Hippocampal formation (tissue), 2 donors: ENCODE measurements around the gene ZNF660.
"Not testable (repeated sequence)": the region's sequence is repeated elsewhere in the genome, so short reads cannot be mapped to it uniquely, and the experiment has no call there.

ENCODE experiments used
- DNase-seq, 2 donors: peaks; one replicate each; lab custom pipeline; 2025; lab: John Stamatoyannopoulos, UW

Gene ZNF660

GRCh38 chr3:44584646-44585501 is at the start of gene ZNF660:
Gene ZNF660 (plus strand): TSS chr3:44584964. CDS start chr3:44594194, 9,230 bp downstream.
- peak; percentile 58 to 66 for DNase-seq

GRCh38 chr3:44535364-44535763 is 49.4 kb upstream of the ZNF660 start:
- no peak for DNase-seq

- not testable (repeated sequence) for DNase-seq
Observed at GRCh38 chr3:44544811-44545210, 40.0 kb upstream of the ZNF660 start.

GRCh38 chr3:44554626-44555592 is 29.9 kb upstream of the ZNF660 start, which contains the start of gene ZKSCAN7:
Gene ZKSCAN7 (plus strand): TSS chr3:44555193. CDS start chr3:44557048, 1,855 bp downstream.
- DNase-seq = peak; percentile 4 to 37

- no peak for DNase-seq
Observed at GRCh38 chr3:44555723-44556122, 29.0 kb upstream of the ZNF660 start.

- no peak for DNase-seq
Observed at GRCh38 chr3:44557074-44557473, 27.7 kb upstream of the ZNF660 start.

GRCh38 chr3:44561076-44561475 is 23.7 kb upstream of the ZNF660 start:
- no peak for DNase-seq

DNA sequence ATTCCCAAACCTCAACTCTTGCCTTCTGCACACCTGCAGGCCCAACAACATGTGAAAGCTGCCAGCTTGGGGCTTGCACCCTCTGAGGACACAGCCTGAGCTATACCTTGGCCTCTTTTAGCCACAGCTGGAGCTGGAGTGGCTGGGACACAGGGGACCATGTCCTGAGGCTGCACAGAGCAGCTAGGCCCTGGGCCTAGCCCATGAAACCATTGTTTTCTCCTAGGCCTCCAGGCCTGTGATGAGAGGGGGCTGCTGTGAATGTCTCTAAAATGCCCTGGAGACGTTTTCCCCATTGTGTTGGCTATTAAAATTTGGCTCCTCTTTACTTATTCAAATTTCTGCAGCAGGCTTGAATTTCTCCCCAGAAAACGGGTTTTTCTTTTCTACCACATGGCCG is 22.6 kb upstream of the ZNF660 start:
- DNase-seq = no peak

DNA sequence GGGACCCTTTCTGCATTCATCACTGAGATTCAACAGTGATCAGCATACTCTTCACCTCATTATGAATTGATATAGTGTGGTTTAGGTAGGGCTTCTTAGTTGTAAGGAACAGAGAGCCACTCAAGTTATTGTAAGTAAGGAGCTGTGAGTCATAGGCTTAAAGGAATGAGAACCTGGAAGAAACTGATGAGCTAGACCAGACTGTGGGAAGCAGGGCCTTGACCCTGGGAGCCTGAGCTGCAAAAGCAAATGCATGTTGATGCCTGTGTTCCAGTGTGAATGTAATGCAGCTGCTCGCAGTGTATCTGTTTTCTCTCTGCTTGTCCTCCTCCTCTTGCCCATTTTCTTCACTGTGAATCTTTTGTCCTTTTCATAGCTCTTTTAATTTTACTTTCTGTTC is 16.2 kb upstream of the ZNF660 start:
- no peak for DNase-seq

- DNase-seq = no peak
Observed at GRCh38 chr3:44571024-44571423, 13.7 kb upstream of the ZNF660 start.

GRCh38 chr3:44576613-44577012 is 8.2 kb upstream of the ZNF660 start:
- DNase-seq = no peak

DNA sequence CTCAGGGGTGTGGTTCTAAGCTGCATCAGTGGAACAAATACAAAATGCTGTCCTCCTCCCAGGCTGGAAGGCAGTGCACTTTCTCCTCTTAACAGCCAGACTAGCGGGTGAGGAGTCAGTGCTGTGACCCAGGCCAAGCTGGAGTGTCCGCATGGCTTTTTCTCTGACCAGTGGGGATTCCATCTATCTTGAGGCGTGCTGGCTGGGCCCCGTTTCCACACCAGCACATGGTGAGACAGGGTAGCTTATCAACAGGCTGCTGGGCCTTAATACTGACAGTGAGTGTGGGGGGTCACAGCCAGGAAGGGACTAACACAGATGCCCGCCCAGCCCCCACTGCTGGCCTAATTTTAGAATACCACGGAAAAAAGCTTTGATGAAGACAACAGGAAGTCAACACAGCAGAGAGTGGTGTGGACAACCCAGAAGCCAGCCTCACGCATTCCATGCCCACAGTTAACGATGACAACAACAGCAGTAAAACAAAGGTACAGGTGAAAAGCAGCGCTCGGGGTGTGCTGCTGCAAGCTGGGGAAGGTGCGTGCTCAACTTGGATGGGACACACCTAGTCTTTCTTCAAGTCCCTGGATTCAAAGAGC is 7.3 kb upstream of the ZNF660 start:
- DNase-seq = not testable (repeated sequence)

DNA sequence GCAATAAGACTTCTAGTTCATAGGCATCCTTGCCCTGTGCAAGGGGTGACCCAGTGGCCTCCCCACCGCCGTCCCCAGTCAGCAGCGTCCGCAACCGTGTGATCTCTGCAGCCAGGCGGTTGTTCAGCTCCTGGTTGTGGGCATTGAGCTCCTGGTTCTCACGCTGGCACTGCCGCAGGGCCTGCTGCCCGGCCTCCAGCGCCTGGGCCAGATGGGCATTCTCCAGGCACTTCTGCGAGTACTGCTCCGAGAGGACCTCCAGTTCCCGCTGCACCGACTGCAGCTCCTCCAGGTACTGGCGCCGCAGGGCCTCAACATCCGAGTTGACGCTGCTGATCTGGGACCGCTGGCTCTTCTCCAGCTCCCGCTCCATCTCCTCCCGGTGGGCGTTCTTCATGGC is 6.4 kb upstream of the ZNF660 start:
- not testable (repeated sequence) for DNase-seq

GRCh38 chr3:44578924-44579515 is 5.7 kb upstream of the ZNF660 start:
- DNase-seq = not testable (repeated sequence)

- not testable (repeated sequence) for DNase-seq
Observed at GRCh38 chr3:44579749-44580148, 5.0 kb upstream of the ZNF660 start.

- not testable (repeated sequence) for DNase-seq
Observed at GRCh38 chr3:44580971-44581370, 3.8 kb upstream of the ZNF660 start.

GRCh38 chr3:44596621-44597020 is 11.9 kb downstream of the ZNF660 start:
- DNase-seq = no peak

DNA sequence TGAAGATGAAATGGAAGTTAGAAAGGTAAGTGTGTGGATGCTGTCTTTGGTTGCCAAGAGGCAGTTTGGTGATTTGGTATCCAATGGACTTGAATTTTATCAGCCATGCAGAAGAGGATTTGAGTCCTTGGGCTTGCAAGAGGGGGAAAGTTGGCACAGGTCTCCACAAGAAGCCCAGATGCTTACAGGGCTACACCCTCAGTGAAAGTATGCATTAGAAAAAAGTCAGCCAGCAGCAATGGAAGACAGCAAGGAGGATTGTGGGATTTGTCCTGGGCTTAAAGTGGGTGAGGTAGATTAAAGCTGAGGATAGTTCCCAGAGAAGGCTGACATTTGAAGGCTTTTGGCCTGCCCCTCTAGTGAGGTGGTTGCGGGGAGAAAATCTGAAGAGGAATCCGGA is 17.0 kb downstream of the ZNF660 start:
- DNase-seq = no peak

DNA sequence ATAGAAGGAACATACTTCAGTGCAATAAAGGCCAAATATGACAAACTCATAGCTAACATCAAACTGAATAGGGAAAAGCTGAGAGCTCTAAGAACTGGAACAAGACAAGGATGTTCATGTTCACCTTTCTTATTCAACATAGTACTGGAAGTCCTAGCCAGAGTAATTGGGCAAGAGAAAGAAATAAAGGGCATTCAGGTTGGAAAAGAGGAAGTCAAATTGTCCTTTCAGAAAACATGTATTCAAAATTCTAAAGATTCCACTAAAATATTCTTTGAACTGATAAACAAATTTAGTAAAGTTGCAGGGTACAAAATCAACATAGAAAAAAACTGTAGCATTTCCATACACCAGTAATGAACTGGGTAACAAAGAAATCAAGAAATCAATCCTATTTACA is 27.9 kb downstream of the ZNF660 start:
- no peak for DNase-seq

GRCh38 chr3:44624749-44625480 is 40.2 kb downstream of the ZNF660 start, which contains the start of gene ZNF197:
Gene ZNF197 (plus strand): TSS chr3:44625036. CDS start chr3:44629155, 4,119 bp downstream.
- peak; percentile 84 to 92 for DNase-seq

GRCh38 chr3:44628716-44629115 is 44.0 kb downstream of the ZNF660 start:
- no peak for DNase-seq
